Left ventricle myocardium inferior (tissue), 1 donor: ENCODE measurements around the gene AVPR1B. TPM values are rescaled to one million over a fixed set of nuclear protein-coding genes. Genes with fewer than 3 reads are reported as not detected.

Source experiments
- DNase-seq: peaks from one replicate; pipeline ENCODE4 v3.0.0-alpha.2; 2020
- H3K27ac ChIP-seq: fragments of 200-600 bp; replicated peaks from 2 replicates; pipeline ENCODE4 v1.8.0; 2021
- H3K27me3 ChIP-seq: fragments of 200-600 bp; 2 replicates; pipeline ENCODE4 v1.8.0; 2021; ENCODE audit warnings: low read depth
- H3K36me3 ChIP-seq: fragments of 200-600 bp; 2 replicates; pipeline ENCODE4 v1.8.0; 2021
- H3K4me1 ChIP-seq: fragments of 200-600 bp; 2 replicates; pipeline ENCODE4 v1.8.0; 2021
- H3K4me3 ChIP-seq: fragments of 200-600 bp; 2 replicates; pipeline ENCODE4 v1.8.0; 2021; ENCODE audit warnings: mild to moderate bottlenecking, moderate library complexity
- H3K9me3 ChIP-seq: fragments of 200-600 bp; replicated peaks from 2 replicates; pipeline ENCODE4 v1.8.0; 2021
- CTCF ChIP-seq: fragments of 200-600 bp; IDR thresholded peaks from 2 replicates; pipeline ENCODE4 v1.8.0; 2021; ENCODE audit warnings: antibody characterized with exemption, mild to moderate bottlenecking, borderline replicate concordance
- intact Hi-C: fragments of 100-400 bp; cut with micrococcal nuclease; formaldehyde crosslinking; loops from one replicate; pipeline ENCODE4 v1.11.0; 2022
- total RNA-seq: library from RNA; stranded (reverse); fragmentation: NEBNext Ultra II Directional; extraction: Animal tissue kit (Norgen Biotek cat#: 25700); gene quantifications from one replicate; pipeline ENCODE4 v1.2.1, GENCODE V29; 2021
- donor health status: DM: no; HTN: yes; CAD: no; lungs with severe emphysema.

Gene AVPR1B
- total RNA-seq, 1 donor from 2014 or later: not detected

GRCh38 chr1:206107168-206107544 is 10.0 kb downstream of the AVPR1B start:
- H3K27me3 ChIP-seq: no peaks in the 10 kb centered on the region
- no peak for TF ChIP-seq CTCF
- H3K27ac ChIP-seq: no peak overlapping the region
- intact Hi-C loops: loop anchor here (5.0 to 10.0 kb wide), 2 partner anchors 72 to 125 kb away; no protein-coding TSS in a partner anchor
- DNase-seq: no peak
- H3K4me1 ChIP-seq: no peaks in the 10 kb centered on the region
- H3K4me3 ChIP-seq: no peak overlapping the region
- H3K36me3 ChIP-seq: no peaks in the 10 kb centered on the region
- H3K9me3 ChIP-seq: no peaks in the 10 kb centered on the region

- Histone ChIP-seq H3K27ac (no peak overlapping the region), H3K36me3 (no peaks in the 10 kb centered on the region), H3K4me1 (no peaks in the 10 kb centered on the region), H3K27me3 (no peaks in the 10 kb centered on the region), H3K9me3 (no peaks in the 10 kb centered on the region), H3K4me3 (no peak overlapping the region)
- peak; percentile 89 for TF ChIP-seq CTCF
- DNase-seq: peak; percentile 72
- intact Hi-C loops: loop anchor here (5.0 to 10.0 kb wide), 2 partner anchors 72 to 124 kb away; no protein-coding TSS in a partner anchor
Observed at GRCh38 chr1:206106328-206107167, 10.6 kb downstream of the AVPR1B start.

- Histone ChIP-seq H3K9me3 (no peaks in the 10 kb centered on the region), H3K27me3 (no peaks in the 10 kb centered on the region), H3K4me1 (no peaks in the 10 kb centered on the region), H3K27ac (no peak overlapping the region), H3K4me3 (no peak overlapping the region), H3K36me3 (no peaks in the 10 kb centered on the region)
- DNase-seq: no peak
- intact Hi-C loops: loop anchor here (5.0 to 10.0 kb wide), 2 partner anchors 71 to 123 kb away; no protein-coding TSS in a partner anchor
- TF ChIP-seq CTCF: no peak
Observed at GRCh38 chr1:206105464-206105995, 11.7 kb downstream of the AVPR1B start.

GRCh38 chr1:206103979-206104378 is 13.2 kb downstream of the AVPR1B start:
- Histone ChIP-seq H3K27me3 (no peaks in the 10 kb centered on the region), H3K4me1 (no peaks in the 10 kb centered on the region), H3K36me3 (no peaks in the 10 kb centered on the region), H3K27ac (no peak overlapping the region), H3K9me3 (no peaks in the 10 kb centered on the region), H3K4me3 (no peak overlapping the region)
- DNase-seq: no peak
- intact Hi-C loops: loop anchor here (10.0 kb wide), 1 partner anchor 69 kb away; no protein-coding TSS in a partner anchor
- no peak for TF ChIP-seq CTCF

- Histone ChIP-seq H3K36me3 (no peaks in the 10 kb centered on the region), H3K9me3 (no peaks in the 10 kb centered on the region), H3K4me3 (no peak overlapping the region), H3K27ac (no peak overlapping the region), H3K4me1 (no peaks in the 10 kb centered on the region), H3K27me3 (no peaks in the 10 kb centered on the region)
- TF ChIP-seq CTCF: no peak
- intact Hi-C loops: loop anchor here (10.0 kb wide), 1 partner anchor 68 kb away; no protein-coding TSS in a partner anchor
- DNase-seq: no peak
Observed at GRCh38 chr1:206102292-206102936, 14.8 kb downstream of the AVPR1B start.
